Trophoblast cell (in vitro differentiated cells and primary cell): ENCODE measurements around the gene IL5.

Experiments
- DNase-seq, 2 donors: peaks; one replicate each; pipeline ENCODE4 v3.0.0-alpha.2; 2016
- H2AFZ ChIP-seq: 2 replicates; pipeline ENCODE4 v1.6.1; 2013; ENCODE audit warnings: low read length, moderate library complexity, mild to moderate bottlenecking; ENCODE audit not compliant: insufficient read depth, poor library complexity
- H2AK5ac ChIP-seq: 2 replicates; pipeline ENCODE4 v1.6.1; 2013; ENCODE audit warnings: mild to moderate bottlenecking, low read length
- H2BK120ac ChIP-seq: 2 replicates; pipeline ENCODE4 v1.6.1; 2013; ENCODE audit warnings: low read length, mild to moderate bottlenecking, moderate library complexity; ENCODE audit not compliant: insufficient read depth, poor library complexity
- H2BK12ac ChIP-seq: 2 replicates; pipeline ENCODE4 v1.6.1; 2013; ENCODE audit warnings: mild to moderate bottlenecking, low read length, moderate library complexity
- H2BK5ac ChIP-seq: 2 replicates; pipeline ENCODE4 v1.6.1; 2013; ENCODE audit warnings: low read length, low read depth, moderate library complexity, mild to moderate bottlenecking; ENCODE audit not compliant: poor library complexity
- H3K14ac ChIP-seq: 2 replicates; pipeline ENCODE4 v1.6.1; 2013; ENCODE audit warnings: mild to moderate bottlenecking, low read length
- H3K18ac ChIP-seq: 2 replicates; pipeline ENCODE4 v1.6.1; 2013; ENCODE audit warnings: mild to moderate bottlenecking, low read length
- H3K23ac ChIP-seq: 2 replicates; pipeline ENCODE4 v1.6.1; 2013; ENCODE audit warnings: low read length
- H3K27ac ChIP-seq: 2 replicates; pipeline ENCODE4 v1.5.1; 2013; ENCODE audit warnings: low read depth, mild to moderate bottlenecking, inconsistent platforms, low read length, moderate library complexity
- H3K27me3 ChIP-seq: 2 replicates; pipeline ENCODE4 v1.6.1; 2013; ENCODE audit warnings: inconsistent platforms, mild to moderate bottlenecking, low read length, moderate library complexity; ENCODE audit not compliant: insufficient read depth
- H3K36me3 ChIP-seq, 2 experiments: 1 replicate in 1 of 2; 2 replicates in 1 of 2; pipeline ENCODE4 v1.6.1; 2013; ENCODE audit warnings: low read length in 2 of 2, mild to moderate bottlenecking in 2 of 2, moderate library complexity in 1 of 2; ENCODE audit not compliant: insufficient read depth in 2 of 2, control insufficient read depth in 1 of 2
- H3K4ac ChIP-seq: 2 replicates; pipeline ENCODE4 v1.6.1; 2013; ENCODE audit warnings: low read depth, mild to moderate bottlenecking, low read length, moderate library complexity
- H3K4me1 ChIP-seq, 2 experiments: 1 replicate in 1 of 2; 2 replicates in 1 of 2; pipeline ENCODE4 v1.6.1; 2013; ENCODE audit warnings: low read length in 2 of 2, mild to moderate bottlenecking in 2 of 2, moderate library complexity in 1 of 2; ENCODE audit not compliant: insufficient read depth in 2 of 2, control insufficient read depth in 1 of 2
- H3K4me2 ChIP-seq: 2 replicates; pipeline ENCODE4 v1.6.1; 2013; ENCODE audit warnings: inconsistent platforms, mild to moderate bottlenecking, low read length, moderate library complexity
- H3K4me3 ChIP-seq: 2 replicates; pipeline ENCODE4 v1.5.1; 2013; ENCODE audit warnings: mild to moderate bottlenecking, low read depth, low read length, inconsistent platforms
- H3K79me1 ChIP-seq: one replicate; pipeline ENCODE4 v1.6.1; 2013; ENCODE audit warnings: low read length
- H3K79me2 ChIP-seq: 2 replicates; pipeline ENCODE4 v1.6.1; 2013; ENCODE audit warnings: low read length, mild to moderate bottlenecking; ENCODE audit not compliant: control insufficient read depth, insufficient read depth, poor library complexity
- H3K9ac ChIP-seq: 2 replicates; pipeline ENCODE4 v1.6.1; 2013; ENCODE audit warnings: mild to moderate bottlenecking, low read length
- H3K9me3 ChIP-seq: 2 replicates; pipeline ENCODE4 v1.6.1; 2013; ENCODE audit warnings: low read depth, mild to moderate bottlenecking, control low read depth, inconsistent platforms, low read length; ENCODE audit not compliant: insufficient read depth
- H4K12ac ChIP-seq: 2 replicates; pipeline ENCODE4 v1.6.1; 2013; ENCODE audit warnings: low read depth, mild to moderate bottlenecking, low read length, moderate library complexity
- H4K8ac ChIP-seq: 2 replicates; pipeline ENCODE4 v1.6.1; 2013; ENCODE audit warnings: low read depth, mild to moderate bottlenecking, low read length, moderate library complexity
- H4K91ac ChIP-seq: one replicate; pipeline ENCODE4 v1.6.1; 2013; ENCODE audit warnings: low read depth, mild to moderate bottlenecking, low read length, moderate library complexity
- WGBS: extraction: QIAGEN DNeasy Blood & Tissue Kit; methylation state at CpG from one replicate; pipeline ENCODE4 v1.1.7; 2013; ENCODE audit warnings: missing lambda C conversion rate; ENCODE audit not compliant: insufficient read length, insufficient coverage; ENCODE audit errors: extremely low coverage; 5-methylcytosine and 5-hydroxymethylcytosine counted together

IL5 gene

GRCh38 chr5:132561601-132562000 lies 18.3 kb upstream of the IL5 start:
- no peak overlapping the region for H2BK5ac ChIP-seq
- H3K4me2 ChIP-seq, result no peak overlapping the region
- H3K79me1 ChIP-seq, result peaks cover 6% of the 10 kb centered on the region
- H4K8ac ChIP-seq, result no peak overlapping the region
- no peak overlapping the region for H2AK5ac ChIP-seq
- H3K4me3 ChIP-seq, result no peak overlapping the region
- no peak overlapping the region for H3K14ac ChIP-seq
- H3K9me3 ChIP-seq, result peaks cover 5% of the 10 kb centered on the region
- no CpG with 5 or more reads among the region's 3 CpGs for WGBS
- no peak overlapping the region for H3K27ac ChIP-seq
- H2AFZ ChIP-seq, result no peak overlapping the region
- H2BK12ac ChIP-seq, result no peak overlapping the region
- H3K4me1 ChIP-seq, result peaks cover 0 to 4% of the 10 kb centered on the region in 2 experiments
- no peaks in the 10 kb centered on the region for H3K27me3 ChIP-seq
- H2BK120ac ChIP-seq, result no peak overlapping the region
- peak in 1 of 2 donors; percentile 11 for DNase-seq
- H3K18ac ChIP-seq, result no peak overlapping the region
- H4K12ac ChIP-seq, result no peak overlapping the region
- H3K4ac ChIP-seq, result no peak overlapping the region
- H3K23ac ChIP-seq, result no peak overlapping the region
- H3K9ac ChIP-seq, result no peak overlapping the region
- H4K91ac ChIP-seq, result no peak overlapping the region
- H3K79me2 ChIP-seq, result peaks cover 4% of the 10 kb centered on the region
- H3K36me3 ChIP-seq, result peaks cover 5 to 11% of the 10 kb centered on the region in 2 experiments

- H3K4me2 ChIP-seq, result no peak overlapping the region
- WGBS, result no CpG with 5 or more reads among the region's 2 CpGs
- H3K4me3 ChIP-seq, result no peak overlapping the region
Measured at GRCh38 chr5:132559383-132560060, 16.2 kb upstream of the IL5 start.

GRCh38 chr5:132557478-132558172 lies 14.3 kb upstream of the IL5 start:
- Histone ChIP-seq H4K8ac (peak overlapping the region; percentile 98), H3K27ac (peak overlapping the region; percentile 37), H3K4ac (no peak overlapping the region), H3K9ac (peak overlapping the region; percentile 59), H3K4me3 (peak overlapping the region; percentile 80), H2AFZ (peak overlapping the region; percentile 83), H4K12ac (no peak overlapping the region), H3K14ac (no peak overlapping the region), H2BK12ac (no peak overlapping the region), H2AK5ac (no peak overlapping the region), H3K79me1 (peaks cover 7% of the 10 kb centered on the region), H3K18ac (no peak overlapping the region), H3K27me3 (no peaks in the 10 kb centered on the region), H4K91ac (peak overlapping the region; percentile 91), H2BK120ac (no peak overlapping the region), H3K36me3 (peaks cover 0 to 2% of the 10 kb centered on the region in 2 experiments), H3K4me1 (peaks cover 0 to 4% of the 10 kb centered on the region in 2 experiments), H3K9me3 (no peaks in the 10 kb centered on the region), H2BK5ac (no peak overlapping the region), H3K4me2 (peak overlapping the region; percentile 74), H3K23ac (no peak overlapping the region), H3K79me2 (peaks cover 4% of the 10 kb centered on the region)
- WGBS, result no CpG with 5 or more reads among the region's 15 CpGs
- peak; percentile 78 to 88 for DNase-seq

More at GRCh38 chr5:132559383-132560060, 16.2 kb upstream of the IL5 start:
- Histone ChIP-seq H3K79me1 (peaks cover 7% of the 10 kb centered on the region), H3K14ac (no peak overlapping the region), H3K27ac (no peak overlapping the region), H2BK120ac (no peak overlapping the region), H3K79me2 (peaks cover 4% of the 10 kb centered on the region), H3K9me3 (peaks cover 2% of the 10 kb centered on the region), H4K8ac (no peak overlapping the region), H2AFZ (no peak overlapping the region), H3K18ac (no peak overlapping the region), H2BK12ac (no peak overlapping the region), H3K4ac (no peak overlapping the region), H3K36me3 (peaks cover 1 to 2% of the 10 kb centered on the region in 2 experiments), H3K4me1 (peaks cover 0 to 4% of the 10 kb centered on the region in 2 experiments), H4K91ac (no peak overlapping the region), H3K9ac (no peak overlapping the region), H3K23ac (no peak overlapping the region), H3K27me3 (no peaks in the 10 kb centered on the region), H4K12ac (no peak overlapping the region), H2BK5ac (no peak overlapping the region), H2AK5ac (no peak overlapping the region)
- DNase-seq, result no peak

GRCh38 chr5:132556763-132557477 lies 13.6 kb upstream of the IL5 start, which contains the start of gene RAD50:
Gene RAD50, plus strand, starts transcription at chr5:132556977. Its CDS starts 348 bp downstream, at chr5:132557325.
- H4K12ac ChIP-seq, result peak within 1 kb of the TSS; percentile 72
- peak; percentile 94 to 98 for DNase-seq
- no peak within 1 kb of the TSS for H2BK12ac ChIP-seq
- peak within 1 kb of the TSS; percentile 74 for H3K4me2 ChIP-seq
- H3K18ac ChIP-seq, result peak within 1 kb of the TSS; percentile 55
- H2AK5ac ChIP-seq, result no peak within 1 kb of the TSS
- H3K9ac ChIP-seq, result peak within 1 kb of the TSS; percentile 59
- peak within 1 kb of the TSS; percentile 30 for H3K4ac ChIP-seq
- peak within 1 kb of the TSS; percentile 98 for H4K8ac ChIP-seq
- peaks cover 4% of the 10 kb centered on the region for H3K79me2 ChIP-seq
- H3K4me3 ChIP-seq, result peak within 1 kb of the TSS; percentile 80
- no peaks in the 10 kb centered on the region for H3K9me3 ChIP-seq
- H3K27ac ChIP-seq, result peak within 1 kb of the TSS; percentile 37
- H3K23ac ChIP-seq, result no peak within 1 kb of the TSS
- peaks cover 0 to 2% of the 10 kb centered on the region in 2 experiments for H3K36me3 ChIP-seq
- WGBS, result no CpG with 5 or more reads among the region's 53 CpGs
- peak within 1 kb of the TSS; percentile 22 for H2BK5ac ChIP-seq
- peaks cover 0 to 4% of the 10 kb centered on the region in 2 experiments for H3K4me1 ChIP-seq
- peak within 1 kb of the TSS; percentile 88 for H3K14ac ChIP-seq
- peak within 1 kb of the TSS; percentile 91 for H4K91ac ChIP-seq
- peak within 1 kb of the TSS; percentile 81 for H2BK120ac ChIP-seq
- H3K79me1 ChIP-seq, result peaks cover 7% of the 10 kb centered on the region
- peak within 1 kb of the TSS; percentile 83 for H2AFZ ChIP-seq
- H3K27me3 ChIP-seq, result no peaks in the 10 kb centered on the region
